GM18951 (cell line): Measurements from ENCODE around the gene C3orf80.
"Not testable (repeated sequence)": the region's sequence is repeated elsewhere in the genome, so short reads cannot be mapped to it uniquely, and the experiment has no call there.

Source experiments
- POLR2A ChIP-seq: IDR thresholded peaks from 4 replicates; pipeline ENCODE4 v1.6.1; 2011; ENCODE audit warnings: mild to moderate bottlenecking; ENCODE audit not compliant: insufficient read length, insufficient read depth; ENCODE audit errors: extremely low read depth
- in situ Hi-C: fragments of 300-500 bp; cut with MboI; formaldehyde crosslinking; loops from one replicate; pipeline ENCODE4 v1.12.0; 2022; ENCODE audit warnings: low sequenced_read_pairs, mixed read lengths, inconsistent platforms; ENCODE audit not compliant: unreplicated experiment

C3orf80 gene

DNA sequence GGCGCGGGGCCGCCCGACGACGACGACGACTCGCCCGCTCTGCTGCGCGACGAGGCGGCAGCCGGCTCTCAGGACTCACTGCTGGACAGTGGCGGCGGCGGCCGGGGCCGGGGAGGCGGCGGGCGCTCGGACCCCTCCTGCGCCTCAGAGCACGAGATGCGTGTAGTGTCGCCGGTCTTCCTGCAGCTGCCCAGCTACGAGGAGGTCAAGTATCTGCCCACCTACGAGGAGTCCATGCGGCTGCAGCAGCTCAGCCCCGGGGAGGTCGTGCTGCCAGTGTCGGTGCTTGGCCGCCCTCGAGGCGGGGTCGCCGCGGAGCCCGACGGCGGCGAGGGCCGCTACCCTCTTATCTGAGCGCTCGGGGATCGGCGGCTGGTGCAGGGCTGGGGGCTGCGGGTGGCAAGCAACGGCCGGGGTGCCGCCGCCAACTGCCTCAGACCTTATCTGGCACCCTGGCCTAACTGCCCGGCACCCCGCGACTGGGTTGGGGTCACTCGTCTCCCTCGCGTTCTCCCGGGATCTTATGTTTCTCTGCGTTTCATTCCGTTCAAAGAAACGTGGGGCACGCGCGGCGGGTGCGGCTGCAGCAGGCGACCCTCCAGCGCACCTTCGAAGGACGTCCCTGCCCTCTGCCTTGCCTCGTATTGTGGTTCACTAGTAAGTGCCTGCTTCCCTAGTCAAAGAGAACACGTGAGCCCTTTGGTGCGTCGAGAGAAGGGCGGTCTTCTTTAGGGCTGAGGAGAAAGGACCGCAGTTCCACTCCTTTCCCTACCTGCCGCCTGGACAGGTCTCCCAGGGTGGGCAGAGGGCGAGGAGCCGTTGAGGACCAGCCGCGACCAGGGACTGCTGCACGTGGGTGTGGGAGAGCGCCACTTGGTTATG, 1.0 kb downstream of the C3orf80 start:
- in situ Hi-C loops: no loop called here
- TF ChIP-seq POLR2A: no peak

DNA sequence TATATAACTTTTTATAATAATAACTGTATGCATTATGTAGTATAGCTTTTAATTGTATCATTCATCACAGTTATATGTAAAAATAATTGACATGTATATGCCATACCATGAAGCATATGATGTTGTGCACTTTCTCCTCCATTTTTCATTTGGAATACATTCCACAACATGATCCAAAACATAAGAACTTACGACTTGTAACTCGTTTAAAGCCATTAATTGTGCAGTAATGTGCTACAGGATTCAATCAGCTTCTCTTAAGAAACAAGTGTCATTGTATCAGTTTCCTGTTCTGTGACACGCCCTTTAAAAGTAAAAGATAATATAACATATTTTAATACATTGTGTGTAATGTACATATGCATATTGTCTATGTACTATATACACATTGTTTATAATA, 2.2 kb downstream of the C3orf80 start:
- TF ChIP-seq POLR2A: no peak
- in situ Hi-C loops: no loop called here

DNA sequence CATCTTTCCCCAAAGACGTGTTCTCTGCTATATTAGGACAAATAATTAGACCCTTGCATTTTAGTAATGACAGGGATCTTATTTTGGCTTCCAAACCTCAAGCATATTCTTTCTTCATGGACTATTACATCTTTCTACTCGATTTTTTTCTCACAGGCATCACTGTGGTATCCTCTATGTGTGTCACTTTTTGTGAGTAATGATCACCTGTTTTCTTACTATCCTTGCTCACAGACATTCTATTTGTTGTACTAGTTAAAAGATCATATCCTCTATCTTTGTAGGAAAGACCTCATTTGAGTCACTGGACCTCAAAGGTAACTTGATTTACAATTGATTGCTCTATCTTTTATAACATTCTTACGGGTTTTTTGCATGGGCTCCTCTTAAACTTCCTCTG, 6.8 kb downstream of the C3orf80 start:
- in situ Hi-C loops: no loop called here
- no peak for TF ChIP-seq POLR2A

DNA sequence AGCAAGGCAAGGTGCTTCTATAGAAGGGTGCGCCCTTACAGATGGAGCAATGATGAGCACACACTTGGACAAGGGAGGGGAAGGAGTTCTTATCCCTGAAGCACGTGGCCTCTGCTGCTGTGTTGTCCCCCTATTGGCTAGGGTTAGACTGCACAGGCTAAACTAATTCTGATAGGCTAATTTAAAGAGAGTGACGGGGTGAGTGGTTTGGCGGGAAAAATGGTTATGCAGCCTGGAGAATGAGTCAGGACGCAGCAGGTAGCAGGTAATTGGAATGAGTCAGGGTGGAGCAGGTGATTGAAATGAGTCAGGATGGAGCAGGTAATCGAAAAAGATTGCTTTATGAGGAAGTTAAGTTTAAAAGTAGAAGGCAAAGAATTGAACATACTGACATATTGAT, 15.5 kb downstream of the C3orf80 start:
- in situ Hi-C loops: not testable (repeated sequence)

DNA sequence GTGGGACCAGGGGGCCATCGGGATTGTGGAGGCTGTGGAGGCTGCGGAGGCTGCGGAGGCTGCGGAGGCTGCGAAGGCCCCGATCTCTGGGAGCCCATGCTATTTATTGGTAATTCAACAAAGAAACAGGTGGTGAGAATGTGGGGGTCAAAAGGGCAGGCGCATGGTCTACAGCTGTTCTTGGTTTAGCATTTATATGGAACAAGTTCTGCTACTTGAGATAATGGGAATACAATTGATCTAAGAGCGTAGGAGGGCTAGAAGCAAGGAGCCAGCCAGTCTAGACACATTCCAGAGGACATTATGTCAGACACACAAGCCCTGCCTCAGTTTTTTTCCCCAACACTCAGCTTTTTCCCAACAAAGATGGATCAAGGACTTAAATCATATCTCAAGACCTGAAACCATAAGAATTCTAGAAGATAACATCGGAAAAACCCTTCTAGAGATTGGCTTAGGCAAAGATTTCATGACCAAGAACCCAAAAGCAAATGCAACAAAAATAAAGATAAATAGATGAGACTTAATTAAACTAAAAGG, 20.1 kb downstream of the C3orf80 start:
- TF ChIP-seq POLR2A: no peak
- in situ Hi-C loops: no loop called here

DNA sequence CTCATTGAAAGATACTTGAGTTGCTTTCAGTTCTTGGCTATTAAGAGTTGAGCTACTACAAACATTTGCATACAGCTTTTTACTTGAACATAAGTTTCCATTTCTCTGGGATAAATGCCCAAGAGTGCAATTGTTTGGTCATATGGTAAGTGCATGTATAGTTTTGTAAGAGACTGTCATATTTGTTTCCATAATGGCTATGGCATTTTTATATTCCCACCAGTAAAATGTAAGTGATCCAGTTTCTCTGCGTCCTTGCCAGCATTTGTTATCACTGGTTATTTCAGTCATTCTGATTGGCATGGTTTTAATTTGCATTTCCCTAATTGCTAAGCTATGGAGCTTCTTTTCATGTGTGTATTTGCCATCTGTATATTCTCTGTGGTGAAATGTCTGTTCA, 22.5 kb downstream of the C3orf80 start:
- TF ChIP-seq POLR2A: no peak
- in situ Hi-C loops: no loop called here

DNA sequence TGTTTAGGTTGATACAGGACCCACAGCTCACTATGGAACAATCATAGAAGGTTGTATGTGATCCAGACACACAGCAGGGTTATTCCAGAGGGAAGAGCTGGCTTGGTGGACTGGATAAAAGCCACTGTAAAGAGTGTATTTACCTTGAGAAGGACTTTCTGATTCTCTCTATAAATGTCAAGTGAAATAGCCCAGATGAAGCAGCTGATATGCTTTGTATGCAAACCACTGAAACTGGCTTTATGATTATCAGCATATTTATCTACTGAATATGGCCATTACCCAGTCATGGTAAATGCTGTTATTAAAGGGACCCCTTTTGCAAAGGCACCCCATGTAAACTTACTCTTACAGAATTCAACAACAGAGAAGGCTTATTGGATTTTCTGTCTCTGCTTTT, 28.1 kb downstream of the C3orf80 start:
- TF ChIP-seq POLR2A: no peak
- in situ Hi-C loops: no loop called here

DNA sequence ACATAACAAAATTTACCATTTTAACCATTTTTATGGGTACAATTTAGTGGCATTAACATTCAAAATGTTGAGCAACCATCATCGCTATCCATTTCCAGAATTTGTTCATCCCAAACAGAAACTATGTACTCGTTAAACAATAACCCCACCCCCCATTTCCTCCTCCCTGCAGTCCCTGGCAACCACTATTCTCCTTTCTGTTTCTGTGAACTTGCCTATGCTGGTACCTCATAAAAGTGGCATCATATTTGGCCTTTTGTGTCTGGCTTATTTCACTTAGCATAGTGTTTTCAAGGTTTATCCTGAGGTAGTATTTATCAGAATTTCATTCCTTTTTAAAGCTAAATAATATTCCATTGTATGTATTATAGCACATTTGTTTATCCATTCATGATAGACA, 32.4 kb downstream of the C3orf80 start:
- no peak for TF ChIP-seq POLR2A
- in situ Hi-C loops: no loop called here

DNA sequence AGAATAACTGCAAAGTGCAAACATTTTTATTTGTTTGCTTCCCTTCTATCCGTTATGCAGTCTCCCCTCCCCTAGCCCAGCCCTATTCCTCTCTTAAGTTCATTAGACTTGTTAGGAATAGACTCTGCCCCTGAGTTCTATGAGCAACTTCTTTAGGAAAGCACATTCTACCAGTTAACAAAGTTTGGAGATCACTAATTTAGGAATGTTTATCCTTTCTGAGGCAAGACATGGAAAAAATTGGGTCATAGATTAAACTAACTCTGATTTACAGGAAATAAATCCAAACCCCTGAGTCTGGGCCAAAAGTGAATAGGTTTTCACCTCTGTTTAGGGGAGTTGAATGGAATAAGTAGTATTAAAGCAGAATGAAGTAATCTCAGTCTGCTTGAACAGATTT, 34.4 kb downstream of the C3orf80 start:
- TF ChIP-seq POLR2A: no peak
- in situ Hi-C loops: no loop called here

GRCh38 chr3:160260587-160261270, 35.5 kb downstream of the C3orf80 start:
- in situ Hi-C loops: no loop called here
- TF ChIP-seq POLR2A: no peak

DNA sequence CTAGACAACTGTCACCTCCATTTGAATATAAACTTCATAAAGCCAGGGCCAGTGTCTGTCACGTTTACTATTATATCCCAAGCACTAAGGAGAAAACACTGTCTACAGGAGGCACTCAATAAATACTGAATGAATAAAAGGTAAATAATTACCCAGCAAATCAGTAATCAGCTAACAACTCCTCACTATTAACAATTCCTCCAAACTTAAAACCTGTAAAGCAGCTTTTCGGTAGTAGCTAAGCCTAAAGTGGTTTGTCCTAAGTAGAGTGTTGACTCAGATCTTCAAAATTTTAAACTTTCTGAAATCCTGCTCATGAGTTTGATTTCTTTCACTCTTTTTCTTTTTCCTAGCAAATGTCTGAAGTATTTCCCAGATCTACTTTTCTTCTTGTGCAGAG, 39.9 kb downstream of the C3orf80 start:
- no peak for TF ChIP-seq POLR2A
- in situ Hi-C loops: no loop called here
